Tibial nerve (tissue), 3 donors: Measurements from ENCODE around the gene CFAP43.

Experiments used
- CTCF ChIP-seq, 5 experiments: fragments of 200-600 bp in 3 of 5; fragments of 450-650 bp in 2 of 5; sonication (generic) in 3 of 5; IDR thresholded peaks; one replicate each; pipeline ENCODE4 v1.5.1; 2016 to 2019; ENCODE audit warnings: antibody characterized with exemption in 5 of 5, mild to moderate bottlenecking in 3 of 5, moderate library complexity in 2 of 5
- POLR2A ChIP-seq, 2 donors: fragments of 450-650 bp; IDR thresholded peaks; one replicate each; pipeline ENCODE4 v1.6.1; 2017; ENCODE audit warnings: antibody characterized with exemption in 2 of 2, mild to moderate bottlenecking in 2 of 2, moderate library complexity in 2 of 2

GRCh38 chr10:104084482-104085142 is 147.6 kb downstream of the CFAP43 start:
- TF ChIP-seq CTCF (IDR thresholded peaks at IDR 0.05) (no peak), POLR2A (IDR thresholded peaks at IDR 0.05) (no peak)
